HepG2 (cell line): Measurements from ENCODE around the gene FDPS. TPM values are rescaled to one million over a fixed set of nuclear protein-coding genes. Genes with fewer than 3 reads are reported as not detected.

Experiments used
- ATM ChIP-seq: fragments of 450-650 bp; IDR thresholded peaks from 2 replicates; pipeline ENCODE4 v1.7.1; 2017; ENCODE audit warnings: mild to moderate bottlenecking, borderline replicate concordance
- BRCA1 ChIP-seq: sonication (generic); formaldehyde crosslinking; IDR thresholded peaks from 2 replicates; pipeline ENCODE4 v1.4.0; 2020; ENCODE audit warnings: missing genetic modification reagents
- EED ChIP-seq: sonication (generic); formaldehyde crosslinking; IDR thresholded peaks from 2 replicates; pipeline ENCODE4 v1.5.0; 2020; ENCODE audit warnings: mild to moderate bottlenecking, missing genetic modification reagents
- GZF1 ChIP-seq: sonication (generic); formaldehyde crosslinking; IDR thresholded peaks from 2 replicates; pipeline ENCODE4 v1.5.1; 2020; ENCODE audit warnings: mild to moderate bottlenecking, missing genetic modification reagents
- JARID2 ChIP-seq: sonication (generic); formaldehyde crosslinking; IDR thresholded peaks from 2 replicates; pipeline ENCODE4 v1.8.1; 2023; ENCODE audit warnings: missing genetic modification reagents, inconsistent platforms; ENCODE audit not compliant: insufficient replicate concordance
- NCOA5 ChIP-seq: sonication (generic); formaldehyde crosslinking; IDR thresholded peaks from 2 replicates; pipeline ENCODE4 v1.4.0; 2020; ENCODE audit warnings: missing genetic modification reagents
- NFE2 ChIP-seq: sonication (generic); formaldehyde crosslinking; IDR thresholded peaks from 2 replicates; pipeline ENCODE4 v1.4.0; 2020; ENCODE audit warnings: missing genetic modification reagents
- NFKB2 ChIP-seq: sonication (generic); formaldehyde crosslinking; IDR thresholded peaks from 2 replicates; pipeline ENCODE4 v1.4.0; 2020; ENCODE audit warnings: missing genetic modification reagents, borderline replicate concordance
- RNF2 ChIP-seq: fragments of 450-650 bp; conservative IDR thresholded peaks from 2 replicates; pipeline ENCODE4 v1.6.1; 2016; ENCODE audit warnings: low read depth
- SMARCE1 ChIP-seq: fragments of 450-650 bp; IDR thresholded peaks from 2 replicates; pipeline ENCODE4 v1.6.1; 2017; ENCODE audit warnings: borderline replicate concordance
- ZNF432 ChIP-seq: sonication (generic); formaldehyde crosslinking; IDR thresholded peaks from 2 replicates; pipeline ENCODE4 v1.5.0; 2020; ENCODE audit warnings: missing genetic modification reagents, mild to moderate bottlenecking, borderline replicate concordance
- ZNF501 ChIP-seq: sonication (generic); formaldehyde crosslinking; IDR thresholded peaks from 2 replicates; pipeline ENCODE4 v1.5.1; 2020; ENCODE audit warnings: mild to moderate bottlenecking, moderate library complexity, missing genetic modification reagents
- polyA plus RNA-seq, 8 experiments: library from polyadenylated mRNA; depleted of rRNA in 3 of 8; stranded (reverse) in 7 of 8; unstranded in 1 of 8; fragments of >200 nt; fragmentation: Illumina TruSeq in 4 of 8; extraction: Trizol in 4 of 8; gene quantifications; 2 replicates each; pipeline versions ENCODE4 v1.2.1 to v1.2.3, GENCODE V29; 2011 to 2016; ENCODE audit warnings: low read depth in 4 of 8, missing spikeins in 1 of 8, mixed read lengths in 1 of 8; ENCODE audit not compliant: insufficient read depth in 1 of 8
- total RNA-seq, 5 experiments: library from RNA; depleted of rRNA; stranded (reverse); fragments of >200 nt; fragmentation: Illumina TruSeq; extraction: Trizol; gene quantifications; 2 replicates each; pipeline ENCODE4 v1.2.3, GENCODE V29; 2016; ENCODE audit warnings: low read depth in 1 of 5
- TF ChIP-seq, protein P1 (sequence below): sonication (generic); formaldehyde crosslinking; IDR thresholded peaks from 2 replicates; pipeline ENCODE4 v1.4.0; 2020; ENCODE audit warnings: mild to moderate bottlenecking, missing genetic modification reagents, borderline replicate concordance
- TF ChIP-seq, protein P2 (sequence below): sonication (generic); formaldehyde crosslinking; IDR thresholded peaks from 2 replicates; pipeline ENCODE4 v1.8.1; 2023; ENCODE audit warnings: mild to moderate bottlenecking, missing genetic modification reagents, borderline replicate concordance
- TF ChIP-seq, protein P3 (sequence below): sonication (generic); formaldehyde crosslinking; IDR thresholded peaks from 2 replicates; pipeline ENCODE4 v1.5.0; 2020; ENCODE audit warnings: missing genetic modification reagents
- TF ChIP-seq, protein P4 (sequence below): sonication (generic); formaldehyde crosslinking; IDR thresholded peaks from 2 replicates; pipeline ENCODE4 v1.4.0; 2020; ENCODE audit warnings: missing genetic modification reagents
- TF ChIP-seq, protein P5 (sequence below): sonication (generic); formaldehyde crosslinking; IDR thresholded peaks from 2 replicates; pipeline ENCODE4 v1.5.0; 2020; ENCODE audit warnings: missing genetic modification reagents

FDPS gene
- total and polyA plus RNA-seq, 2 of the 13 experiments (the other 11 are each of a cell fraction or from before 2014, with no cell fraction given): 264 to 519 TPM

DNA sequence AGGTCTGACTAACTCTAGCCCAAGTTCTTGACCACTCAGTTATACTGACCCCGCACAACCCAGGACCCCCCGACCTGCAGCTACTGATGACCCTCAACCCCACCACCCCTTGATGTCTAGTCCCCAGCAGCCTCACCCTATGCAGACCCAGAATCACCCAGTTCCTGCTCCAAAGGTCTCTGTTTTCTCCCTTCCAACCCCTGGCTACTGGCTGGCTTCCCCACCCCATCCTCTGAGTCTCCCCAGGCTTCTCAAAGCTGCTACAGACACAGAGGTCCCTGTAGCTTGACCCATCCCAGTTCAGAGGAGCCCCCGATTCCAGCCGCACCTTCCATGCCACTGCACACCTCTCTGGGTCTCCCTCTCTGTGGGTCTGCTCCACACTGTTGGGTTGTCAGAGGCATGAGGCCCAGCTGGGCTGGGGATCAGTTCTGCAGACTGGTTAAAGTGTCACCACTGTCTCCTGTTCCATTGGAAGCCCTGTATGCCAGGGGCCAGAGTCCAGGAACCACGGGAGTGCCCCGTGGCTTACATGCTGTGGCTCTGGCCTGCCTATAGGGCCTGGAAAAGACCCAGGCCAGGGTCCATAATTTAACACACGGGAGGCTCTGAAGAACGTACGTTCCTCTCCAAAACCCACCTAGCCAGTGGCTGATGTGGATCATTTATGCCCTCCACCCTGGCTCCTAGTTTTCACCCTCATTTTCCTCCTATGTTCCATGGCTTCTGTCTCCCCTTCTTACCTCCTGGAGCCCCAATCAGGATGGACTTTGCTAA is 7.9 kb upstream of the FDPS start (continued):
- TF ChIP-seq, protein P1, sequence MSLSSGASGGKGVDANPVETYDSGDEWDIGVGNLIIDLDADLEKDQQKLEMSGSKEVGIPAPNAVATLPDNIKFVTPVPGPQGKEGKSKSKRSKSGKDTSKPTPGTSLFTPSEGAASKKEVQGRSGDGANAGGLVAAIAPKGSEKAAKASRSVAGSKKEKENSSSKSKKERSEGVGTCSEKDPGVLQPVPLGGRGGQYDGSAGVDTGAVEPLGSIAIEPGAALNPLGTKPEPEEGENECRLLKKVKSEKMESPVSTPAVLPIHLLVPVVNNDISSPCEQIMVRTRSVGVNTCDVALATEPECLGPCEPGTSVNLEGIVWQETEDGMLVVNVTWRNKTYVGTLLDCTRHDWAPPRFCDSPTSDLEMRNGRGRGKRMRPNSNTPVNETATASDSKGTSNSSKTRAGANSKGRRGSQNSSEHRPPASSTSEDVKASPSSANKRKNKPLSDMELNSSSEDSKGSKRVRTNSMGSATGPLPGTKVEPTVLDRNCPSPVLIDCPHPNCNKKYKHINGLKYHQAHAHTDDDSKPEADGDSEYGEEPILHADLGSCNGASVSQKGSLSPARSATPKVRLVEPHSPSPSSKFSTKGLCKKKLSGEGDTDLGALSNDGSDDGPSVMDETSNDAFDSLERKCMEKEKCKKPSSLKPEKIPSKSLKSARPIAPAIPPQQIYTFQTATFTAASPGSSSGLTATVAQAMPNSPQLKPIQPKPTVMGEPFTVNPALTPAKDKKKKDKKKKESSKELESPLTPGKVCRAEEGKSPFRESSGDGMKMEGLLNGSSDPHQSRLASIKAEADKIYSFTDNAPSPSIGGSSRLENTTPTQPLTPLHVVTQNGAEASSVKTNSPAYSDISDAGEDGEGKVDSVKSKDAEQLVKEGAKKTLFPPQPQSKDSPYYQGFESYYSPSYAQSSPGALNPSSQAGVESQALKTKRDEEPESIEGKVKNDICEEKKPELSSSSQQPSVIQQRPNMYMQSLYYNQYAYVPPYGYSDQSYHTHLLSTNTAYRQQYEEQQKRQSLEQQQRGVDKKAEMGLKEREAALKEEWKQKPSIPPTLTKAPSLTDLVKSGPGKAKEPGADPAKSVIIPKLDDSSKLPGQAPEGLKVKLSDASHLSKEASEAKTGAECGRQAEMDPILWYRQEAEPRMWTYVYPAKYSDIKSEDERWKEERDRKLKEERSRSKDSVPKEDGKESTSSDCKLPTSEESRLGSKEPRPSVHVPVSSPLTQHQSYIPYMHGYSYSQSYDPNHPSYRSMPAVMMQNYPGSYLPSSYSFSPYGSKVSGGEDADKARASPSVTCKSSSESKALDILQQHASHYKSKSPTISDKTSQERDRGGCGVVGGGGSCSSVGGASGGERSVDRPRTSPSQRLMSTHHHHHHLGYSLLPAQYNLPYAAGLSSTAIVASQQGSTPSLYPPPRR (CRISPR knock-in tag): peak; percentile 86; the same call in 1 of the 2 replicates
- TF ChIP-seq, protein P2, sequence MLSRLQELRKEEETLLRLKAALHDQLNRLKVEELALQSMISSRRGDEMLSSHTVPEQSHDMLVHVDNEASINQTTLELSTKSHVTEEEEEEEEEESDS (CRISPR knock-in tag): no peak
- peak; percentile 73; the same call in 1 of the 2 replicates for TF ChIP-seq BRCA1 (CRISPR knock-in tag)
- no peak for TF ChIP-seq SMARCE1
- TF ChIP-seq EED (CRISPR knock-in tag): no peak
- TF ChIP-seq ZNF501 (CRISPR knock-in tag): peak; percentile 73
- TF ChIP-seq RNF2: peak; percentile 86
- no peak for TF ChIP-seq ATM
- no peak for TF ChIP-seq NFE2 (CRISPR knock-in tag)
- TF ChIP-seq, protein P3, sequence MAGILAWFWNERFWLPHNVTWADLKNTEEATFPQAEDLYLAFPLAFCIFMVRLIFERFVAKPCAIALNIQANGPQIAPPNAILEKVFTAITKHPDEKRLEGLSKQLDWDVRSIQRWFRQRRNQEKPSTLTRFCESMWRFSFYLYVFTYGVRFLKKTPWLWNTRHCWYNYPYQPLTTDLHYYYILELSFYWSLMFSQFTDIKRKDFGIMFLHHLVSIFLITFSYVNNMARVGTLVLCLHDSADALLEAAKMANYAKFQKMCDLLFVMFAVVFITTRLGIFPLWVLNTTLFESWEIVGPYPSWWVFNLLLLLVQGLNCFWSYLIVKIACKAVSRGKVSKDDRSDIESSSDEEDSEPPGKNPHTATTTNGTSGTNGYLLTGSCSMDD (CRISPR knock-in tag): no peak
- TF ChIP-seq, protein P4, sequence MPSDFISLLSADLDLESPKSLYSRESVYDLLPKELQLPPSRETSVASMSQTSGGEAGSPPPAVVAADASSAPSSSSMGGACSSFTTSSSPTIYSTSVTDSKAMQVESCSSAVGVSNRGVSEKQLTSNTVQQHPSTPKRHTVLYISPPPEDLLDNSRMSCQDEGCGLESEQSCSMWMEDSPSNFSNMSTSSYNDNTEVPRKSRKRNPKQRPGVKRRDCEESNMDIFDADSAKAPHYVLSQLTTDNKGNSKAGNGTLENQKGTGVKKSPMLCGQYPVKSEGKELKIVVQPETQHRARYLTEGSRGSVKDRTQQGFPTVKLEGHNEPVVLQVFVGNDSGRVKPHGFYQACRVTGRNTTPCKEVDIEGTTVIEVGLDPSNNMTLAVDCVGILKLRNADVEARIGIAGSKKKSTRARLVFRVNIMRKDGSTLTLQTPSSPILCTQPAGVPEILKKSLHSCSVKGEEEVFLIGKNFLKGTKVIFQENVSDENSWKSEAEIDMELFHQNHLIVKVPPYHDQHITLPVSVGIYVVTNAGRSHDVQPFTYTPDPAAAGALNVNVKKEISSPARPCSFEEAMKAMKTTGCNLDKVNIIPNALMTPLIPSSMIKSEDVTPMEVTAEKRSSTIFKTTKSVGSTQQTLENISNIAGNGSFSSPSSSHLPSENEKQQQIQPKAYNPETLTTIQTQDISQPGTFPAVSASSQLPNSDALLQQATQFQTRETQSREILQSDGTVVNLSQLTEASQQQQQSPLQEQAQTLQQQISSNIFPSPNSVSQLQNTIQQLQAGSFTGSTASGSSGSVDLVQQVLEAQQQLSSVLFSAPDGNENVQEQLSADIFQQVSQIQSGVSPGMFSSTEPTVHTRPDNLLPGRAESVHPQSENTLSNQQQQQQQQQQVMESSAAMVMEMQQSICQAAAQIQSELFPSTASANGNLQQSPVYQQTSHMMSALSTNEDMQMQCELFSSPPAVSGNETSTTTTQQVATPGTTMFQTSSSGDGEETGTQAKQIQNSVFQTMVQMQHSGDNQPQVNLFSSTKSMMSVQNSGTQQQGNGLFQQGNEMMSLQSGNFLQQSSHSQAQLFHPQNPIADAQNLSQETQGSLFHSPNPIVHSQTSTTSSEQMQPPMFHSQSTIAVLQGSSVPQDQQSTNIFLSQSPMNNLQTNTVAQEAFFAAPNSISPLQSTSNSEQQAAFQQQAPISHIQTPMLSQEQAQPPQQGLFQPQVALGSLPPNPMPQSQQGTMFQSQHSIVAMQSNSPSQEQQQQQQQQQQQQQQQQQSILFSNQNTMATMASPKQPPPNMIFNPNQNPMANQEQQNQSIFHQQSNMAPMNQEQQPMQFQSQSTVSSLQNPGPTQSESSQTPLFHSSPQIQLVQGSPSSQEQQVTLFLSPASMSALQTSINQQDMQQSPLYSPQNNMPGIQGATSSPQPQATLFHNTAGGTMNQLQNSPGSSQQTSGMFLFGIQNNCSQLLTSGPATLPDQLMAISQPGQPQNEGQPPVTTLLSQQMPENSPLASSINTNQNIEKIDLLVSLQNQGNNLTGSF (CRISPR knock-in tag): peak; percentile 90
- TF ChIP-seq ZNF432 (CRISPR knock-in tag): no peak
- no peak for TF ChIP-seq NCOA5 (CRISPR knock-in tag)
- peak; percentile 83; the same call in 1 of the 2 replicates for TF ChIP-seq NFKB2 (CRISPR knock-in tag)
- no peak for TF ChIP-seq JARID2
- no peak for TF ChIP-seq GZF1 (CRISPR knock-in tag)
- TF ChIP-seq, protein P5, sequence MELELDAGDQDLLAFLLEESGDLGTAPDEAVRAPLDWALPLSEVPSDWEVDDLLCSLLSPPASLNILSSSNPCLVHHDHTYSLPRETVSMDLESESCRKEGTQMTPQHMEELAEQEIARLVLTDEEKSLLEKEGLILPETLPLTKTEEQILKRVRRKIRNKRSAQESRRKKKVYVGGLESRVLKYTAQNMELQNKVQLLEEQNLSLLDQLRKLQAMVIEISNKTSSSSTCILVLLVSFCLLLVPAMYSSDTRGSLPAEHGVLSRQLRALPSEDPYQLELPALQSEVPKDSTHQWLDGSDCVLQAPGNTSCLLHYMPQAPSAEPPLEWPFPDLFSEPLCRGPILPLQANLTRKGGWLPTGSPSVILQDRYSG: 0 out of 2 replicates have a peak, but pooled peaks have one; percentile 56
